ENCODE results near the gene VAV2. TPM values are rescaled to one million over a fixed set of nuclear protein-coding genes. Genes with fewer than 3 reads are reported as not detected.

The VAV2 gene
- total and polyA plus RNA-seq, 2 of the 4 experiments (the other 2 are of a cell fraction): 10.8 to 13.4 TPM

DNA sequence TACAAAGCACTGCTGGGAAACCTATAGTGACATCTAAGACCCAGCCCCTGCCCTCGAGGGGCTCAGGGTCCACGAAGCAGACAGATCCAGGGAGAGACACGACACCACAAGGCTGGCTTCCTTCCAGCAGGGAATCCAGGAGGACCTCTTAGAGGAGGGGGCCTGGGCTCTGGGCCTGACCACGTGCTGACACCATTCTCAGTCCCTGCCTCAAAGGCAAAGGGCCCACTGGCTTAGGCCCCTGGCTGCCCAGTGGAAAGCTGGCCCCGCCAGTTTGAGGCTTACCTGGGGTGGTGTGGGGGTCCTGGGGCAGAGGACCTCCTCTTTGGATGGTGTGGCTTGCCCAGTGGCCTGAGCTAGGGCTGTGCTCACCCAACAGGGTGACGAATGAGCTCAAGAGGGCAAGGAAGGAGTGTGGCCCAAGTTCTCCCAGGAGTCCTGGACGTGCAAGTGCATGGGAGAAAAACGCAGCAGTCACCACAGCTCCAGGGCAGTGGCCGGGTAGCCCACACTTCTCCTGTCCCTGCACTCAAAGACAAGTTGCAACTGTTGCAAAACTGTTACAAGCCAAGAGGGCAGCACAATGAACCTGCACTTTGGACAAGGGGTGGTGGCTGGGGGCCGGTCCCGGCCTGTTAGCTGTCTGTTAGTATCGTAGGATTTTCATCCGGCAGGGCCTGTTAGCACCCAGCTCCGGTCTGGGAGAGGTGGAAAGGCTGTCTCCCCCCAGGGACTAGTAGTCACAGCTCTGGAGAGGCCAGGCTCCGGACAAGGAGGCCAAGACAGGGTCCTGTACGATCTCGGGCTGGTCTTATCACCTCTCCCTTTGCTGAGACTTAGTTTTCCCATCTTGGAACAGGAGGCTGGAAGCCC is 252.5 kb downstream of the VAV2 start:
- no peak overlapping the region for H3K4me2 ChIP-seq (ENCODE audit: low read depth, low read length)
- no peaks in the 10 kb centered on the region for H3K79me1 ChIP-seq (ENCODE audit: low read depth in 1 of 2, low read length in 2 of 2)
- no peak overlapping the region for H2BK120ac ChIP-seq (ENCODE audit: low read depth, low read length)
- H3K27me3 ChIP-seq (ENCODE audit: control insufficient read depth, insufficient read depth, low read length): peaks cover 4% of the 10 kb centered on the region; the same call in 1 of the 2 replicates
- H2BK15ac ChIP-seq (ENCODE audit: low read depth, low read length): no peak overlapping the region
- H4K20me1 ChIP-seq (ENCODE audit: insufficient read depth, low read length): no peaks in the 10 kb centered on the region
- no peak overlapping the region for H3K56ac ChIP-seq (ENCODE audit: extremely low read depth, insufficient read depth, low read length)
- no peak overlapping the region for H2AK9ac ChIP-seq (replicated peaks; ENCODE audit: low read depth, low read length, poor library complexity)
- intact Hi-C loops (cut with micrococcal nuclease): no loop called here
- WGBS, 2 experiments (ENCODE audit: extremely low coverage in 2 of 2, insufficient read length in 1 of 2): 86% methylated on average over 4 of the region's 17 CpGs; no CpG with 5 or more reads in 1 of the 2 experiments
- H3K27ac ChIP-seq (ENCODE audit: insufficient read depth, low read length): no peak overlapping the region
- H3K4me3 ChIP-seq (ENCODE audit: insufficient read depth, low read depth, low read length): no peak overlapping the region
- H2BK20ac ChIP-seq (ENCODE audit: low read depth, low read length): no peak overlapping the region
- no peak overlapping the region for H3K4ac ChIP-seq (ENCODE audit: low read depth, low read length)
- peak overlapping the region; percentile 21 for H2AFZ ChIP-seq (replicated peaks; ENCODE audit: low read length, poor library complexity)
- ChIA-PET POLR2A (ENCODE audit: unreplicated experiment) (no interaction called here), CTCF (no interaction called here)
- peaks cover 5% of the 10 kb centered on the region; the same call in 1 of the 2 replicates for H3K4me1 ChIP-seq (ENCODE audit: control insufficient read depth, insufficient read depth, low read length)
- in situ Hi-C loops (cut with MboI; ENCODE audit: low sequenced_read_pairs): loop anchor here (10.0 kb wide), 1 partner anchor 205 kb away; the partner anchor contains the start of gene ADAMTSL2
- H4K5ac ChIP-seq (ENCODE audit: low read depth, low read length): no peak overlapping the region
- no peak overlapping the region for H2AK5ac ChIP-seq (ENCODE audit: low read depth, low read length)
- H3K9ac ChIP-seq (ENCODE audit: low read depth, low read length): no peak overlapping the region
- H3K9me3 ChIP-seq (ENCODE audit: control insufficient read depth, insufficient read depth, low read length): no peaks in the 10 kb centered on the region
- ATAC-seq (ENCODE audit: low read depth) (no peak), DNase-seq (no peak)
- no peak overlapping the region for H3K18ac ChIP-seq (ENCODE audit: low read depth, low read length)
- no peak overlapping the region for H3K23ac ChIP-seq (ENCODE audit: low read depth, low read length)
- no peaks in the 10 kb centered on the region for H3K36me3 ChIP-seq (ENCODE audit: control insufficient read depth, insufficient read depth, low read length)
- TF ChIP-seq RFX5 (IDR thresholded peaks at IDR 0.05; ENCODE audit: low read depth, low read length) (no peak), CHD1 (IDR thresholded peaks at IDR 0.05; ENCODE audit: low read depth, low read length) (no peak), FOS (IDR thresholded peaks at IDR 0.05; ENCODE audit: low read depth, low read length) (no peak), NFE2L2 (IDR thresholded peaks at IDR 0.05; ENCODE audit: low read depth, low read length) (no peak), BHLHE40 (IDR thresholded peaks at IDR 0.05; ENCODE audit: low read depth, low read length) (no peak)
- dilution Hi-C loops (cut with HindIII; ENCODE audit: low sequenced_read_pairs, unreplicated experiment): no loop called here
- H3K9me1 ChIP-seq (ENCODE audit: insufficient read depth, low read length): peaks cover 4% of the 10 kb centered on the region; the same call in 1 of the 2 replicates
- H3K14ac ChIP-seq (replicated peaks; ENCODE audit: low read depth, low read length): no peak overlapping the region
- no TSS peak for BruUV-seq (replicated peaks)
- no peak overlapping the region for H4K8ac ChIP-seq (ENCODE audit: low read depth in 2 of 2, low read length in 2 of 2)
- H4K91ac ChIP-seq (ENCODE audit: insufficient read depth, low read depth, low read length): no peak overlapping the region
- H2BK5ac ChIP-seq (ENCODE audit: low read depth, low read length, poor library complexity, severe bottlenecking): no peak overlapping the region
